GM18517 (cell line): ENCODE measurements around the gene COL8A2.
A peak's percentile ranks its signal among the peaks of the same experiment; 100 is the strongest.

Experiments
- ATAC-seq: cut with Tn5 transposase; IDR thresholded peaks from one replicate; pipeline ENCODE4 v1.9.1; 2021; ENCODE audit warnings: mild to moderate bottlenecking, moderate library complexity; ENCODE audit not compliant: unreplicated experiment

COL8A2 gene

DNA sequence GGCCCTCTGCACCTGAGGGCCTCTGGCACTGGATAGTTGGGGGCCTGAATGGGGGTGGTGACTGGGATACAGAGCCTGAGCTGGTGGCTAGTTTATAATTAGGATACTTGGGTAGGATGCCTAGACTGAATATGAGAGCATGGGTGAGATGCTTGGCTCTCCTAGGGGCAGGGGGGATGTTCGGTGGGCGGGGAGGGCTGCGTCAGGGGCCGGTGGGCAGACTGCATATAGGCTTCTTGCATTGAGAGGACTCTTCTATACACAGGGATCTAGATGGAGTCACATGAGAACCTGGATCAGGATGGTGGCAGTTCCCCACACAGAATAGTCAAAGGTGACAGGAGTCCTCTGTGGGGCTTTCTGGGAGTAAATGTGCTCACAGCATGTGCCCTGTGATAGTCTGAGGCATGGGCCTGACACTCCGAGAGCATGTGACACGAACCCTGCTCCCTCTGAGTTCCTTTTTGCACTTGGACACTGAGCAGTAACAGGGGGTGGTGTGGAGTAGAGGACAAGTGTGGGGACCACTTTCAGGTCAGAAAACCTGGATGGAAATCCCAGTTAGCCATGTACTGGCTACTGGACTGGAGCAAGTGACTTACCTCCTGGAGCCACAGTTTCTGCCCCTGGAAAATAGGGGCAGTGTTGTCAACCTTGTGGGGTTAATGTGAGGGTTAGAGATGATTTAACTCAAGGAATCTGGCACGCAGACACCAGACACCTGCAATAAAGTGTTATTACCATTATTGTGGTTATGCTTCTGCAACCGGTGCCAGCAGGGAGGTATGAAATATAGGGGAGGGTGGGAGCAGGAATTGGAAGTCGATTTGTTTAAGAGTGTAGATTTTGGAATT is 33.2 kb upstream of the COL8A2 start:
- ATAC-seq, result no peak

GRCh38 chr1:36157115-36157903 is 32.3 kb upstream of the COL8A2 start:
- ATAC-seq, result no peak

DNA sequence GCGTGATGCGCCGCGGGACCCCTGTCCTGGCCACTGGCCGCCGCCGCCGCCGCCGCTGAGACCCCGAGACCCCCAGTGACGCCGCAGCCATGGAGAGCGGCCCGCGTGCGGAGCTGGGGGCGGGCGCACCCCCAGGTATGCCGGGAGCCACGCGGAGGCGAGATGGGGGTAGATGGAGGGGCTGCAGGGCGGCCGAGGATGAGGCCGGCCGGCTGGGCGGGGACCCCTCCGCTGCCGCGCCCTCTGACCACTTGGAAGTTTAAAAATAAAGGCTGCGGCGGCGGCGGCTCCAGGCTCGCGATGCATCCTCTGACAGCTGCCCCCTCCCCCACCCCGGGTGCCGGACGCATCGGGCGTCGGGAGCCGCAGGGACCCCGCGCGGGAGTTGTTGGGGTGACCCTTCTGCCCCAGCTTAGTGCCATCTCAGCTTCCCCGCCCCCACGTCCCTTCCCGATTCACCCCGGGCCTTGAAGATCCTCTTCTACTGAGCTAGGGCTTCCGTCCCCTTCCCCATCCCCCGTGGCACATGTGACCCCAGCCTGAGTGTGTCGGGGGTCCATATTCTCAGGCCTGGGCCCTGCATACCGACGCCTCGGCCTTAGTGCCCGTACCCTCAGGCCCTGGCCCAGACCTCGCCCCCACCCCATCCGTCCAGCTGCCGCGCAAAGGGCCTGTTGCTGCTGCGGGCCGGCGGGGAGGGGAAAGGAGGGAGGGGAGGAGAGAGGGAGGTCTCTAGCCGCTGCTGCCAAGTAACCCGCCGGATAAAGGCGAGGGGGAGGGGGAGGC is 31.5 kb upstream of the COL8A2 start:
- ATAC-seq, result no peak

DNA sequence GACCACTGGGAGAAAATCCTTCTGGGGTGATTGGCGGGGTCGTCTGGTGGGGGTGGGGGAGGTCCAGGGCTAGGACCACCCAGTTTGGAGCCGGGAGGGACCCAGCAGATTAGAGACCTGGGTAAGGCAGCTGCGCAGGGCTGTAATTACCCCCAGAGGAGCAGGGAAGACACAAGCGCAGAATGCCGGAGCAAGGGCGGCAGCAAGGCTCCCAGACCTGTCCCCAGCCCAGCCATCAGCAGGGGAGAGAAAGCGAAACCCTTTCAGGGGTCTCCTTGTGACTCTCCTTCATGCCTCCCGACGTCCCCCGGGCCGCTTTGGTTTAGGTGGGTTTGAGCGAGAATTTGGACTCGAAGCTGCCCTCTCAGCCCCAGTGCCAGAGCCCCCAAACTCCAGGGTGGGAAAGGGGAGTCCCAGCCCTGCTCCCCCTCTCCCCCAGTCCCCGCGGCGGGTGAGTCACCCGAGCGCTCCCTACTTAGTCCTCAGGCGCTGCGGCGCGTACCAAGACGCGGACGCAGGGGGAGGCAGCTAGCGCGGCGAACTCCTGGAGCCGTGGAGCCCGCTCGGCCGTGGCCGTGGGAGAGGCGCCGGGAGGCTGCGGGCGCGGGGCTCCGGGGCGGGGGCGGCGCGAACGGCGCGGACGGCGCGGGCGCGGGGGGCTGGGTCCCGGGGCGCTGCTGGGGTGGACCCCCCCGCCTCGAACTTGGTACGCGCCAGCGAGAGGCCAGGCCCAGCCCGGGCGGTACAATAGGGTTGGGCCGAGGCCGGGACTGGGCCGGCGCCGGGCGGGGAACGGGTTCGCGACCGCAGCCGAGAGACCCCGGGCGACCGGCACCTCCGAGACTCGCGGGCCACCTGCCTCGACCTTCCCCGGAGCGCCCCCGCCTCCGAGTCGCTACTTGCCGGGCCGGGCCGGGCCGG is 30.6 kb upstream of the COL8A2 start, which contains the start of gene MAP7D1:
MAP7D1 (plus strand) TSS at position 753 of the 921 bp plus-strand sequence. CDS start 258 bp downstream, outside the sequence.
- ATAC-seq, result no peak

DNA sequence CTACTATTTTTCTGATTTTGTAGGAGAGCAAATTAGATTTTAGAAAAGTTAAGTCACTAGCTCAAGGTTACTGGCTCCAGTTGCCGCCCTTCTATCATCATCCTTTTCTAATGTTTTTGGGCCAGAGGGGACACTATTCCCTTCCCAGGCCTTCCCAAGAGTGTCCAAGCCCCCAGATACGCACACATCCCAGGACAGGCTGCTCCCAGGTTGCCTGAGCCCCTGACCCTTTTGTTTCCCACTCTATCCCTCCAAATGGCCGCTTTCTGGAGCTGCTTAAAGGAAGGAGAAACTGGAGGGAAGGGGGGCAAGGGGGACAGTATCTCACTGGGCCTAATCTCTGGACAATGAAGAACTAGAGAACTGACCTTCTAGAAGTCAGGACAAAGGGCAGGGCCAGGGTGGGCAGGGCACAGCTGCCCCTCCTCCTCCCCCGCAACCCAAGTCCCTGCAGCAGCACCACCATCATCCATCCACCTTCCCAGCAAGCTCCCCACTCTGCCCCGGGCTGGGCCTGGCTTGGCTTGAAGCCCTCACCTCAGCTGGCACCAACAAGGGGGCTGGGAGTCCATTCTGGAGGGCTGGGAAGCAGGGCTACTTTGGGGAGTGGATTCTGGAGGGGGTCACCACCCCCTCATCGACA is 29.9 kb upstream of the COL8A2 start:
- no peak for ATAC-seq

GRCh38 chr1:36154335-36154734 is 29.3 kb upstream of the COL8A2 start:
- ATAC-seq, result no peak

DNA sequence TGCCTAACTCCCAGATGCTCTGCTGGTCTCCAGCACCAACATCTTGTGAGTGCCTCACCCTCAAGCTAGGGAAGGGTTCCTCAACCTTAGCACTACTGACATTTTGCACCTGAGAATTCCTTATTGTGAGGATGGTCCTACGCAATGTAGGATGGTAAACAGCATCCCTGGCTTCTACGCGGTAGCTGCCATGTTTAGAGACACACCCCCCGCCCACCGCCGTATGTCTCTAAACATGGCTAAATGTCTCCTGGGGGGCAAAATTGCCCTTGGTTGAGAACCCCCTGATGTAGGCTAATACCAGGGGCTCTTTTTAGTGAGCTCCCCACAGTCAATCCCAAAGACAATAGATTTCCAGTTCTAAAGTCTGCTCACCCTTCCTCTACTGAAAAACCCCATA is 28.5 kb upstream of the COL8A2 start:
- ATAC-seq, result no peak

GRCh38 chr1:36151845-36152203 is 26.8 kb upstream of the COL8A2 start:
- ATAC-seq, result no peak

GRCh38 chr1:36151134-36151844 is 26.3 kb upstream of the COL8A2 start:
- no peak for ATAC-seq

GRCh38 chr1:36150296-36151133 is 25.5 kb upstream of the COL8A2 start:
- peak; percentile 37 for ATAC-seq

DNA sequence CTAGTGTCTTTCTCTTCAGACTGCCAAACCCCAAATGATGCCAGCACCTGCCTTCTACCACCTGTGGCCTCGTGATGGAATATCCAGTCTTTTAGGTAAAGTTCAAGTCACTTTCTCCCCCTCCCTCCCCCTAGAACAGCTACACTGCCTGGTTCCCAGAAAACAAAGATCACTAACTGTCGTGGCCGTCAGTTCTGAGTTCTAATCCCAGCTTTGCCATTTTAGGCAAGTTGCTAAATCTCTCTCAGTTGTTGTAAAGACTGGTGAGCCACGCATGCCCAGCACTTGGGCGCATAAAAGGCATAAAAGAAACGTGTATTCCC is 24.9 kb upstream of the COL8A2 start:
- no peak for ATAC-seq

GRCh38 chr1:36149237-36149972 is 24.4 kb upstream of the COL8A2 start, which contains the start of gene TRAPPC3:
Gene TRAPPC3, minus strand, starts transcription at chr1:36149486. Its CDS starts 108 bp downstream, at chr1:36149378.
- ATAC-seq, result peak; percentile 90

- ATAC-seq, result peak; percentile 4
Observed at GRCh38 chr1:36148821-36149236, 23.8 kb upstream of the COL8A2 start.

GRCh38 chr1:36144413-36144812 is 19.4 kb upstream of the COL8A2 start:
- ATAC-seq, result no peak

GRCh38 chr1:36143424-36143823 is 18.4 kb upstream of the COL8A2 start:
- ATAC-seq, result no peak

GRCh38 chr1:36142121-36142520 is 17.1 kb upstream of the COL8A2 start:
- ATAC-seq, result no peak

DNA sequence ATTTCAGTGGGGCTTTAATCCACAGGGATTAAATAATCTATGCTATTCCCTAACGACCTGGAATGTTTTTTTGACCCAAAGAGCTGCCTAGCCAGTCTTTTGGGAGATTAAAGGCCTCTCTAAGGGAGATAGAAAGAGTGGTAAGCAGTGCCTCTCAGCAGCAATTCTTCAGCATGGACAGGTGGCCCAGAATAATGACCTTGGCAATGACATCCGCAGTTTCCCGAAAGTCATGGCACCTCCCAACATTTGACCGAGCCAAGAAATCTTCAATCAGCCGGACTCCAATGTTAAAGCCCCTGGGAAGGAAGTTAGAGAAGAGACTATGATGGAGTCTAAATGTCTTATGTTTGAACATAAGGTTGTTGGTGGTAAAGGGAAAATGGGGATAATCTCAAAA is 14.5 kb upstream of the COL8A2 start:
- no peak for ATAC-seq

DNA sequence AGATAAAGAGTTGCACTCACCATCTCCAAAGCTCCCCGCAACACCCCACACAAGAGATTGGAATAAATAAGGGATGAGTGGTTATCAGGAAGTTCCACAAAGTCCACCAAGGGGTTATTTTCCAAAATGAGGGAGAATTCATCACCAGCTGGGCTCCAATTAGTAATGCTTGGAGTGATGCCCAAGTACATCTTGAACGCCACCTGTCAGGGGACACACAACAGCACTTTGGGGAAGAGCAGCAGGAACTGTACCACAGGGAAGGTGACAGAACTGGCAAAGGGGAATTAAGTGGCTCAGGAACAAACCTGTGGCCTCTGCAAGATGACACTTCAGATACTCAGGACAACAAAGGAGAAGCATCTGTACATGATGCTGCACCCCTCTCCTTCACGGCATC is 12.8 kb upstream of the COL8A2 start:
- ATAC-seq, result no peak
